ENCODE results near the gene SLC41A3. TPM values are rescaled to one million over a fixed set of nuclear protein-coding genes. Genes with fewer than 3 reads are reported as not detected.
"Not testable (repeated sequence)": the region's sequence is repeated elsewhere in the genome, so short reads cannot be mapped to it uniquely, and the experiment has no call there.

The SLC41A3 gene
- total RNA-seq, 4 donors from 2014 or later, result 22.7 to 41.5 (median 29.1) TPM

DNA sequence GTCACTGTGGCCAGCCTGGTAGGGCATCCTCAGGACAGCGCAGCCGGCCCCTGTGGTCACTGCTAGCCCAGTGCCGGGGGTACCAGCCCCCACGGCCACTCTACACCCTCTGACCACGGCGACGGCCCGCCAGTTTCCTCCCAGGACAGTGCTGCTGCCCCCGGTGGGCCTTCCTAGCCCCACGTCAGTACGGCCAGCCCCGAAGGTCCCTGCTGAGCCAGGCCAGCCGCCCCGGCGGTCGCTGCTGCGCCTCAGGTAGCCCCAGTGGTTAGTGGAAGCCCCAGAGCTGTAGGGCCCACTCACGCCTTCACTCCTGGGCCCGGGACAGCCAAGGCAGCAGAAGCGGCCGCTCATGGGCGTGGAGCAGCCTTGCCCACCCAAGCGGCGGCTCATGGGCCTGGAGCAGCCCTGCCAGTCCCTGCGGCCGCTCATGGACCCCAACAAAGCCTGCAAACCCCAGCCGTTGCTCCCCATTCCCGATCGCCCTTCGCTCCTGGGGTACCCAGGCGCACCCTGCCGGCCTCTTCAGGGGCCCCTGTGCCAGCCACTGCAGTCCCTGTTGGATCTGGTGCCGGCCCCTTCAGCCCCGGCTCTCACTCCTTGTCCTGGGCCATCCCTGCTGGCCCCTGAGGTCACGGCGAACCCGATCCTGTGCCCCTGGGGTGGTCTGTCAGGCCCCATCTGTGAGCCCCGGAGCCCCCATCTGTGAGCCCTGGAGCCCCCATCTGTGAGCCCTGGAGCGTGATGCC, 124.4 kb downstream of the SLC41A3 start:
- intact Hi-C loops (cut with DNase I; ENCODE audit: low total_unique reads), result no loop called here
- 95% methylated on average over 31 of the region's 39 CpGs; no CpG with 5 or more reads in 1 of the 2 donors for WGBS, 2 donors (ENCODE audit: low coverage in 1 of 2)
- TF ChIP-seq CTCF (IDR thresholded peaks at IDR 0.05), result no peak
- TF ChIP-seq EP300 (IDR thresholded peaks at IDR 0.05; ENCODE audit: low read depth), result no peak
- no peak for TF ChIP-seq POLR2AphosphoS5 (IDR thresholded peaks at IDR 0.05)
- TF ChIP-seq POLR2A (IDR thresholded peaks at IDR 0.05), result no peak
- Histone ChIP-seq H3K27me3 (peaks cover 54% of the 10 kb centered on the region), H3K27ac (no peak overlapping the region), H3K4me3 (no peak overlapping the region), H3K9me3 (no peaks in the 10 kb centered on the region), H3K4me1 (no peaks in the 10 kb centered on the region), H3K36me3 (no peaks in the 10 kb centered on the region)
- DNase-seq, result no peak
- in situ Hi-C loops (cut with MboI; ENCODE audit: low pct_ligation_motif_present in 1 of 4, low pct_unique_long_range_greater_than_20kb in 1 of 4, low sequenced_read_pairs in 3 of 4), result no loop called here

- Histone ChIP-seq H3K9me3 (no peaks in the 10 kb centered on the region), H3K36me3 (no peaks in the 10 kb centered on the region), H3K4me3 (peak overlapping the region in 1 of 4 donors; percentile 23), H3K27ac (no peak overlapping the region), H3K4me1 (no peaks in the 10 kb centered on the region), H3K27me3 (peaks cover 52% of the 10 kb centered on the region)
- 93% methylated on average over 19 of the region's 46 CpGs; no CpG with 5 or more reads in 1 of the 2 donors for WGBS, 2 donors (ENCODE audit: low coverage in 1 of 2)
- TF ChIP-seq POLR2A (IDR thresholded peaks at IDR 0.05) (no peak), POLR2AphosphoS5 (IDR thresholded peaks at IDR 0.05) (no peak), EP300 (IDR thresholded peaks at IDR 0.05; ENCODE audit: low read depth) (no peak), CTCF (IDR thresholded peaks at IDR 0.05) (no peak)
- in situ Hi-C loops (cut with MboI; ENCODE audit: low pct_ligation_motif_present in 1 of 4, low pct_unique_long_range_greater_than_20kb in 1 of 4, low sequenced_read_pairs in 3 of 4) (no loop called here), intact Hi-C loops (cut with DNase I; ENCODE audit: low total_unique reads) (no loop called here)
- DNase-seq, result no peak
Measured at GRCh38 chr3:125958511-125959316, 125.2 kb downstream of the SLC41A3 start.

DNA sequence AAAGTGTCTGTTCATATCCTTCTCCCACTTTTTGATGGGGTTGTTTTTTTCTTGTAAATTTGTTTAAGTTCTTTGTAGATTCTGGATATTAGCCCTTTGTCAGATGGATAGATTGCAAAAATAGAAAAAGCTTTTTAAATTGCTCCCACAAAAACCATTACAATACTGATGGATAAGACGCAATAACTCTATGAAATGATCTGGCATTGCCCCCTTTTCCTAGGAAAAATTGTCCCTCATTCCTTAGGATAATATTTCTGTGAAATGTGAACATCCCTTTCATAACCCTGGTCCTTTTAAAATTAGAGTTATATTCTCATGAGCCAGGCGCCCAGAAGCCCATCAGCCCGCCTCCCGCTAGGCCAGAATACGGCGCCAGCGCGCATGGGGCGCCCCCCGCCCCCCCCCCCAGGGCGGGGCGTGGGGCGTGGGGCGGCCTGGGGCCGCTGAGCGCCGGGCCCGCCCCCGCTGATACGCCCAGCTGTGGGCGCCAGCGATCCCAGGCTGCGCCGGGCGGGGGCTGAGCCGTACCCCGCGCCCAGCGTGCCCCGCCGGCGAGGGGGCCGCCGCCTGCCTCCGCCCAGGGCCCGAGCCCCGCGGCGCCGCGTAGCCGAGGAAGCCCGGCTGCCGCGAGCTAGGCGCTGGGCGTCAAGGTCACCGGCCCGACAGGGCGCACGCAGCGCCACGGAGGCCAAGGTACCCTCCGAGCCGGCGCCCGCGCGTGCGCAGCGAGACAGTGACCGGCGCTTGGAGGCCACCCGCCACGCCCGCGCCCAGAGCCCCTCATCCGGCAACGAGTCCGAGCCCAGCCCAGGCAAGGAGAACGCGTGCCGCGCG, 126.0 kb downstream of the SLC41A3 start:
- H3K36me3 ChIP-seq, result no peaks in the 10 kb centered on the region
- H3K9me3 ChIP-seq, result no peaks in the 10 kb centered on the region
- no peaks in the 10 kb centered on the region for H3K4me1 ChIP-seq
- peak overlapping the region in 2 of 4 donors; percentile 9 to 23 for H3K4me3 ChIP-seq
- TF ChIP-seq EP300 (IDR thresholded peaks at IDR 0.05; ENCODE audit: low read depth) (no peak), POLR2AphosphoS5 (IDR thresholded peaks at IDR 0.05) (no peak), CTCF (IDR thresholded peaks at IDR 0.05) (no peak), POLR2A (IDR thresholded peaks at IDR 0.05) (no peak)
- intact Hi-C loops (cut with DNase I; ENCODE audit: low total_unique reads), result no loop called here
- no peak for DNase-seq
- peaks cover 48% of the 10 kb centered on the region for H3K27me3 ChIP-seq
- 18 to 44% methylated on average over 1 to 27 of the region's 75 CpGs for WGBS, 2 donors (ENCODE audit: low coverage in 1 of 2)
- in situ Hi-C loops (cut with MboI; ENCODE audit: low pct_ligation_motif_present in 1 of 4, low pct_unique_long_range_greater_than_20kb in 1 of 4, low sequenced_read_pairs in 3 of 4), result no loop called here
- H3K27ac ChIP-seq, result no peak overlapping the region

DNA sequence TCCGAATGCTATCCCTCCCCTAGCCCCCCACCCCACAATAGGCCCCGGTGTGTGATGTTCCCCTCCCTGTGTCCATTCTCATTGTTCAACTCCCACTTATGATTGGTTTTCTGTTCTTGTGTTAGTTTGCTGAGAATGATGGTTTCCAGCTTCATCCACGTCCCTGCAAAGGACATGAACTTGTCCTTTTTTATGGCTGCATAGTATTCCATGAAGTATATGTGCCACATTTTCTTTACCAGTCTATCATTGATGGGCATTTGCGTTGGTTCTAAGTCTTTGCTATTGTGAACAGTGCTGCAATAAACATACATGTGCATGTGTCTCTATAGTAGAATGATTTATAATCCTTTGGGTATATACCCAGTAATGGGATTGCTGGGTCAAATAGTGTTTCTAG, 126.9 kb downstream of the SLC41A3 start:
- DNase-seq; H3K9me3 ChIP-seq; intact Hi-C loops (cut with DNase I; ENCODE audit: low total_unique reads); H3K4me1 ChIP-seq; H3K27ac ChIP-seq; H3K36me3 ChIP-seq; H3K4me3 ChIP-seq; in situ Hi-C loops (cut with MboI; ENCODE audit: low pct_ligation_motif_present in 1 of 4, low pct_unique_long_range_greater_than_20kb in 1 of 4, low sequenced_read_pairs in 3 of 4): not testable (repeated sequence)
- peaks cover 48% of the 10 kb centered on the region for H3K27me3 ChIP-seq
- 89 to 91% methylated on average over 3 to 4 of the region's 4 CpGs for whole genome bisulfite sequencing, 2 donors (ENCODE audit: low coverage in 1 of 2)

Small RNAs within 50 kb of the gene (small RNA-seq; reads per million reads assigned to genes)
- gene AC092903.1, result 0 reads per million in 4 donors

Other genes starting within 250 kb of the SLC41A3 start
- gene ROPN1B, start 114.9 kb downstream of the SLC41A3 start, total RNA-seq, result not detected
- 10 to 100 TPM in 2 of 4 donors, 1 to 10 TPM in 2; 5.9 to 32.2 (median 16.1) TPM for gene ALDH1L1, start 96.5 kb upstream of the SLC41A3 start, total RNA-seq

Data from transverse colon (tissue), 4 donors.